Measurements from ENCODE around the gene C19orf12.
"Not testable (repeated sequence)": the region's sequence is repeated elsewhere in the genome, so short reads cannot be mapped to it uniquely, and the experiment has no call there.

C19orf12 gene

DNA sequence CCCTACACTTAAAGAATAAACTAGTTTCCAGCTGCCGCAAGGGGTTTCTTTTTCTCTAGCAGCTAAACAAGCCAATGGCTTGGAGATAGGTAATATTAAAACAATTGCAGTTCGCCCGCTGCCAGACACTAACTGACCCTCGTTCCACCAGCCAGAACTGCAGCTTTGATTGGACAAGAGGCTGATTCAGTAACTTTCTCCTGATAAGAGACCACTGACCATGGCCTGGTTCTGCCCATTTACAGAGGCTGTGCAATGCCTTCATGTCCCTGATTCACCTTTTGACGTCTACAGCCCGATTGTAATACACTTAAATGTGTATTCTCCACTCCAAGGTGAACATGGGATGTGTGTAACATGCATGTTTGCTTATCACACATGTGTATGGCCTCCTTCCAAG is 12.8 kb upstream of the C19orf12 start:
- no peak for DNase-seq

DNA sequence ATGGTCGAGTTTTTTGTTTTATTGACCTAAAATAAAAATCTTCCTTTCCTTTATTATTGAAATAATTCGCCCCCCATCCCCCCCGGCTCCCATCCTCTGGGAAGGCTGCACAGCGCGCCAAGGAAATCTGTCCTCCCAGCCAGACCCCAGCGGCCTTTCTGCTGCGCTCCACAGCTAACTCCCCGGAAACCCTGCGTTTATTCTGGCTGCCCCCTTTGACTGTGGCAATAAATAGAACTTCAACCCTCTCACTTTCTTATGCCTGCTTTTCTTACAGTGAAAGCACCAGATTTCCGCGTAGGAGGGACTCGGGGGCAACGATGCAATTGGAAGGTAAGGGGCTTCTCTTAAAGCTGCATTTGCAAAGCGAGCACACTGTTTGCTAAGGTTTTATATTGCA is 9.7 kb upstream of the C19orf12 start:
- DNase-seq, result no peak

DNA sequence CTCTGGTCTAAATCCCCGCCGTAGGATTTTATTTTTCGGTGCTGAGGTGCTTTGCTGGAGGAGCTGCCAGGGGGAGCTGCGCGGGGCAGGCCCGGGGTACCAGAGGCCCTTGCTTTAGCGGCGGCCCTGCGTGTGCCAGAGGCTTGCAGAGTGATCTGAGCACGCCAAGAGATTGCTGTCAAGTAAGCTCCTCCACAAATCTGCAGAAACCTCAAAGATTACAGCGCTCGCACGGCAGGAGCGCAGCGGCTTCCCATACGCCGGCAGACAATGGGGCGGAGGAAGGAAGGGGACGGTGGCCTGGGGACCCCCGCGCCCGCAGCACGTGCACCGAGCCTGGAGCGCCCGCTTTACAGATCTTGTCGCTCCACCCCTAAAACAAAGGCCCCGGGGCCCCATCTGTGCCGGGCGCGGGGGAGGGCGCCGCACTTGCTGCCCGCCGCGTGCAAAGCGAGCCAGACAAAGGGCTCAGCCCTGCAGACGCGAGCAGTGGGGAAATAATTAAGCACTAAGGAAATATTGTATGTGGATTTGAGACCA is 9.1 kb upstream of the C19orf12 start:
- DNase-seq, result no peak

DNA sequence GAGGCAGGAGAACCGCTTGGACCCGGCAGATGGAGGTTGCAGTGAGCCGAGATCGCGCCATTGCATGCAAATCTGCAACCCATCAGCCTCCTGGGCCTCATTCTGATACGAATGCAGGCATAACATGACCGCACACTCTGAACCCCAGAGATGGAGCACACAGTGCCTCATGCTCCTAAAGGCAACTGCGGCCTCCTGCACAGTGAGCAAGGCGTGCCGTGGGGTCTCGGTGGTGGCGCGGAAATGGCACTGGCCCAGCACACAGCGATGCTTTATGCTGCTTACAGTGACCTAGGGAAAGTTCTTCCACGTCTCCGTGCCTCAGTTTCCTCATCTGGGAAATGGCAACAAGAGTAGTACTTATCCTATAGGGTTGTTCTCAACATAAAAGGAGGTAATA is 2.0 kb upstream of the C19orf12 start:
- DNase-seq, result no peak

DNA sequence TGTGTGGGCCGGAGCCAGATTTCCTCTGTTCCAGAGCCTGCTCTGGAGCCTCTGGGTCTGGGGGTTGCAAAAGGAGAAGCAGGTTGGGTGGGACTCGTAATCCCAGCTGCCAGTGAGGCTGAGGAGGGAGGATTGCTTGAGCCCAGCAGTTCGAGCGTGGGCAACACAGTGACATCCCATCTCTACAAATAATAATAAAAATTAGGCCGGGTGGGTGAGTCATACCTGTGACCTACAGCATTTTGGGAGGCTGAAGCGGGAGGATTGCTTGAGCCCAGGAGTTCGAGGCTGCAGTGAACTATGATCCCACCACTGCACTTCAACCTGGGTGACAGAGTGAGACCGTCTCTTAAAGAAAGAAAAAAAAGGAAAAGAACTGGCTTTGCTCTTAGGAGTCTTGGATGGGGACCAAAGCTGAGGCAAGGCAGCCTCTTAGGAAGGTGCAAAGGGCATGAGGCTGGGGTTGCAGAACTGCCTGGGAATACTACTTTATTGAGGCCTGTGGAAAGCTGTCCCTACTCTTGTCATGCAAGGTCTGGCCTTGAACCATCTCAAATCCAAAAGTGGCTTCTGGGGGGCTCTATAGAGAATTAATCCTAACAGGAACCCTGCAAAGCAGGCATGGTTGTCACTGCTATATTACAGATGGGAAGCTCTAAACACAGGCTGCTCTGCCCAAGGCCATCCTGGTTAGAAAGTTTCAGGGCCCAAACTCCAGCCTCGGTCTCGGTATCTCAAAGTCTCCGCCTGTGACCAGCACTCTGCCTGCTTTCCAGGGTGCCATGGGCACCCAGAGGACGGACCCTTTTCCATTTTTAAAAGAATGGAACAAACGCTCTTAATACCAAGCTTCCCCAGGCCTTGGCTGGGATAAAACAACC is 880 bp upstream of the C19orf12 start:
- no peak for DNase-seq

DNA sequence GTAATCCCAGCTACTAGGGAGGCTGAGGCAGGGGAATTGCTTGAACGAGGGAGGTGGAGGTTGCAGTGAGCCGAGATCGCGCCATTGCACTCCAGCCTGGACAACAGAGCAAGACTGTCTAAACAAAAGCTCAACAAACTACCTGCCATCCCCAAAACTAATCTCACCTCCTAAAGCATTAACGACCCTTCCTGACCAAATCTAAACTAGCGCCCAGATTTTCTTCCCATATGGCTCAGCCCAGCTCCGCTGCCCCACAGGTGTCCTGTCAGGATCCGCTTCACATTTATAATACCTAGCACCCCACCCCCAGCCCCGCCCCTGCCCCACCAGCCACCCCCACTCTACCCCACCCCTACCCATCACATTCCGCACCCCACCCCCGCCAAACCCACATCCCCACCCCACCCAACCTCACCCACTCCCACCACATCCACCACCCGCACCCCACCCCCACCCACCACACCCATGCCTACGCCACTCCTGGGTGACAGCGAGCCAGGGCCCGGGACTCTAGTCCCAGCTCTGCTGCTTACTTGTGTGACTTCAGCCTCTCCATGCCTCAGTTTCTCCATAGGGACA is 599 bp downstream of the C19orf12 start:
- DNase-seq, result no peak

DNA sequence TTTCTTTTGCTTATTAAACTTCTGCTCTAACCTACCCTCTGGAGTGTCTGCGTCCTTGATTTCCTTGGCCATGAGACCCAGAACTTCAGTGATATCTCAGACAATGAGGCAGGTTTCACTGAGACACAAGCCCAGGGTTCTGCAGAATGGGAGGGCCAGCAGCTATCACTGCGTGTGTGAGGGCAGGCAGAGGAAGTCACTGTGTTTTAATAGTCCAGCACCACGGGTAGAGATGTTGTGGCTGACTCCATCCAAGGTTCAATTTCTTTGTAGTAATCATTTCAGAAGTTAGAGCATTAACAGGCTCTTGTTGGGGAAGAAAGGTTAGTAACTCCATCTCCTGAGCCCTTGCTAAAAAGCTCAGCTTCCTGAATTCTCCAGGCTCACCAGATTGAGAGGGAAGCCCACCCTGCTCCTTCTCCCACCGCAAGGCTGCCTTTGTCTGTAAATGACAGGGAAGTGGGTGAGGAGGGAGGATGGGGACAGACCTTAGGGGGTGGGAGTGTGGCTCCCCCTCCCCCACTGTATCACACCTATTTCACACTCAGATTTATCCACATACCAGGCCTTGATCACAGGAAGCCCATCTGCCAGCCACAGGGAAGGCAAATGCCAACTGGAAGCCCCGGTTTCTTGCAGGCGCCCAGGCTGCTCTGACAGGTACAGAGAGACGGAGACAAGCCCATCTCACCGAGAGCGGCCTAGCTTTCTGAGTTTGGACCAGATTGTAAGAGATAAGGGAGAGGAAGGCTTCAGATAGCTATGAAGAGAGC is 2.1 kb downstream of the C19orf12 start:
- no peak for DNase-seq

DNA sequence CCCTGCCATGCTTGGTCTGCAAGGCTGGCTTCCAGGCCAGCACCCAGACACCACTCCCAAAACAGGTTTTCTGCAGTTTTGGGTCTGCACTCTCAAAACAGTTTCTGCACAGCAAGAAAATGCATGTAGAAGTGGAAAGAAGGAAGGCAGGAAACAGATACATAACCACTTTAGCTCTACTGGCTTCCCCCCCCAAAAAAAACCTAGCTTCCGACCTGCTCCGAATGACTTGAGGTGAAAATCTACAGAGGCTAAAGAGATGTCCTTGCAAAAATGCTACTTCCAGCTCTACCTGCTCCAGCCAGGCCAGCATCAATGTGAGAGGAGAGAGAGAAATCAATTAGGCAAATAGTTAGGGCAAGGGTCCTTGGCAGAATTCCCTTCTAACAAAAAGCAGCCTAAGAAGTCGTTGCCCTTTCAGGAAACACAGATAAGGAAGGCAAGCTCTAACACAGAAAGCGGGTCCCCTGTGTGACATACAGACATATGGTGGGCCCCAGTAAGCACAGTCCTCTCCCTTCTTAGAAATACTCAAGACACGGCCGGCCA is 3.4 kb downstream of the C19orf12 start:
- no peak for DNase-seq

DNA sequence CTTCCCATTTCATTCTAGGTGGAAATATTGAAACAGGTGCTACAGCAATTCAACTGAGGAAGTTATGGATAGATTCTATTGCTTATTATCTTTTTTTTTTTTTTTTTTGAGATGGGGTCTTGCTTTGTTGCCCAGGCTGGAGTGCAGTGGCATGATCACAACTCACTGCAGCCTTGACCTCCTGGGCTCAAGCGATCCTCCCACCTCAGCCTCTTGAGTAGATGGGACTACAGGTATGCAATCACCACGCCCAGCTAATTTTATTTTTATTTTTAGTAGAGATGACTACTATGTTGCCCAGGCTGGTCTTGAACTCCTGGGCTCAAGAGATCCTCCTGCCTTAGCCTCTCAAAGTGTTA is 5.6 kb downstream of the C19orf12 start:
- not testable (repeated sequence) for DNase-seq

DNA sequence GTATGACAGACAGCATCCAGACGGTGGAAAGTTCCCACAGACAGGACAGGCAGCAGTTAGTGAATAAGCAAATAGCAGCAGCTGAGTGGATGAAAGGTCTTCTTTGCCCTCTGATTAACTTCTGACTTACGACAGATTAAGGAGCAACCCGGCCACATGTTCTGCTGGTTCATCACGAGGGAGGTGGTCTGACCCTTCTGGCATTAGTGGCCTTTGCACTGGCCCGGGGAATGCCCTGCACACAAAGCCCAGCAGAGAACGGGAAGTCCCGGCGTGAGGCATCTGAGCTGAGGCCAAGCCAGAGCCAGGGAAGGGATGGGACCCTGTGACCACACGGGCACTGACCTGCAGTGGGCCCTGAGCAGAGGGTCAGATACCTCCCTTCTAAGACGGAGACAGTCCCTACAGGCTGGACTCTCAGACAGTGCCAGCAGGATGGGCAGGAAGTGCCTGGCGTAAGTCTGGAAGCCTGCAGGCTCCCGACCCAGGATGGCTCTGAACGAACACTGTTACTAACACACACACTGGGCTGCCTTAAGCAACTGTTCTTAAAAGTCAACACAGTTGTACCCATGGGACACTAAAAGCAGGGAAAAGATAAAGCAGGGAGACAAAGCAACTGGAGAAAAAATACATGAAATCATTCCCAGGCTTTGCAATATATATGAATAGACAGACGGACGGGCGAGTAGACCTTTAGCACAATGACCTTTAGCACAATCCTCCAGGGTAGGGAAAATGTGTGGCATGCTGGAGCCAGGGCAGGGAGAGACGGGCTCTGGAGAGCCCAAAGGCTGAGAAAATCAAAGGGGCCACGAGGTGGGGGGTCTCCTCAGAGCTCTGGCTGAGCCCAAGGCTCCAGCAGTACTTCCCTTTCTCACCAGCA is 6.3 kb downstream of the C19orf12 start:
- no peak for DNase-seq

DNA sequence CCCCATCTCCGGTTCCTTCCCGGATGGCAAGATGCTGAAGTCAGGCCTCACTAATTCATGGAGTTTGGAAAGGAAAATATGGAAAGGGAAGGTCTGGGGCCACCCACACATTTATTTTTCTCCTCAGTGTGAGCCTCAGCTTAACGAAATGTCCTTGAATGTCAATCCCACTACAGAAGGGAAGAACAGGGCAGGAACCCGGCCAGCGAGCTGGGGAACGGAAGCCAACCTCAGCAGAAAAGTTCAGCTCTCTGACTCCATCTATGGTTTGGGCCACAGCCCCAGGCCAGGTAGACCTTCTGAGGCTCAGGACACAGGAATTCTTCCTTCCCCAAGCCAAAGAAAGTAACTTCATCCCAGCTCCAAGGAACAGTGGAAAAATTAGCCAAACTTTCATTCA is 8.4 kb downstream of the C19orf12 start:
- DNase-seq, result no peak

DNA sequence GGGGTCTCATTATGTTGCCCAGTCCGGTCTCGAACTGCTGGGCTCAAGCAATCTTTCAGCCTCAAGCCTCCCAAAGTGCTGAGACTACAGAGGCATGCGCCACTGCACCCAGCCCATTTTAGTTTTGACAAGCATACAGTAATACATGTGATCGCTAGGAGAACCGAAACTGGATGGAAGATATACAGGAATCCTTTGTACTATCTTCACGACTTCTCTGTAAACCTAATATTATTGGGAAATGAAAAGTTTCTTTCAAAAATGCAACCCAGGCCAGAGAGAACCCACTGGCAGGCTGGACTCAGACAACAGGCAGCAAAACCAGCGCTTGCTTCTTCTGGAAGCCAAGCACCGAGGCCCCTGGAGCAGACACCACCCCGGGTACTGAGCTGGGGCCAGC is 9.4 kb downstream of the C19orf12 start:
- DNase-seq, result no peak

DNA sequence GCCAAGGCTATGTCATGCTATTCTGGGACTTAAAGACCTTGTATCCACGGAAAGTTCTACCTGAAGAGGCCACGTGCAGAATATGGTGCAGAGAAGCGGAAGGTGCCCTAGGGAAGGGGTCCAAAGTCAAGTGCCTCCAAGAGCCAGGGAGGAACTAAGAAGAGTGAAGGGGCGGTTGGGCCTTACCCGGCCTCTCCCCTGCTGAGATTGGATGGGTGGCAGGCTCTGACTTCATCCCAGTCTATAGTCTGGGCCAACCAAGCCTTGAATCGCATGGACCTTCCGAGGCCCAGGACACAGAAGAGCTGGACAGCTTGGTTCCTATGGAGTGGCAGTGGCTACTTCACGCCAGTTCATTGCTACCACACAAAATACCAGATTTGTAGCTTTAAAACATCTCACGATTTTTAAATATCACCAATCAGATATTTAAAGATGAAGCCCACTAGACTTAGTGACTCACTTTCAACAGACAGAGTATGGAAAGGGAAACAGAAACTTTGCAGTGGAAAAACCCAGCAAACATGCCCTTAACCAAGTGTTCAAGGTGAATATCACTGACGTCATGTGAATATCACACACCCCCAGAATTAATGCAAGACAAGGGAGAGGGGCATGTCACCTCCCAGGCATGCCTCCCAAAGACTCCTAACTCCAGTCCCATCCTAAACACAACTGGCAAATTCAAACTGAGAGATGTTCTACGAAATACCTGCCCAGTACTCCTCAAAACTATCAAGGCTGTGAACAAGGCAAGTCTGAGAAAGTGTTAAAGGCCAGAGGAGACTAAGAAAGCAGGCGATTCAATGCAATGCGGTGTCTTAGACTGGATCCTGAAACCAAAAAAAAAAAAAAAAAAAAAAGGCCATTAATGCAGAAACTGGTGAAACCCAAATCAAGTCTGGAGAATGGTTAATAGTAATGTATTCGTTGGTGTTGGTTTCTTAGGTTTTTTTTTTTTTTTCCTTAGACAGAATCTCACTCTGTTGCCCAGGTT is 10.2 kb downstream of the C19orf12 start:
- no peak for DNase-seq

DNA sequence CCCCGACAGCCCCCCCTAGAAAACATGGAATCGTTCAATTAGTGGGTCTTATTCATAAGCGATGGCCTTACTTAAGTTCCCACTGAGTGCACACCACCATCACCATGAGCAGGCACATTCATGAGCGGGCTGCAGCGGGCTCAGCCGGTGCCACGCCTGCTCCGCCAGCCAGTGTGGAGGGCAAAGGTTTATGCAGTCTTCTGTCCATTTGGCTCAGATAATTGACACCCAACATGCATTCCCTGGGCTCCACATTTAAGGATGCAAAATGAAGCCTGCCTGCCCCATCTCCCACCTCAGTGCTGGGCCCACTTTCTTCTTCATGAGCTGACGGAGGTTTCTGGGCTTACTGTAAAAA is 12.1 kb downstream of the C19orf12 start:
- DNase-seq, result no peak

DNA sequence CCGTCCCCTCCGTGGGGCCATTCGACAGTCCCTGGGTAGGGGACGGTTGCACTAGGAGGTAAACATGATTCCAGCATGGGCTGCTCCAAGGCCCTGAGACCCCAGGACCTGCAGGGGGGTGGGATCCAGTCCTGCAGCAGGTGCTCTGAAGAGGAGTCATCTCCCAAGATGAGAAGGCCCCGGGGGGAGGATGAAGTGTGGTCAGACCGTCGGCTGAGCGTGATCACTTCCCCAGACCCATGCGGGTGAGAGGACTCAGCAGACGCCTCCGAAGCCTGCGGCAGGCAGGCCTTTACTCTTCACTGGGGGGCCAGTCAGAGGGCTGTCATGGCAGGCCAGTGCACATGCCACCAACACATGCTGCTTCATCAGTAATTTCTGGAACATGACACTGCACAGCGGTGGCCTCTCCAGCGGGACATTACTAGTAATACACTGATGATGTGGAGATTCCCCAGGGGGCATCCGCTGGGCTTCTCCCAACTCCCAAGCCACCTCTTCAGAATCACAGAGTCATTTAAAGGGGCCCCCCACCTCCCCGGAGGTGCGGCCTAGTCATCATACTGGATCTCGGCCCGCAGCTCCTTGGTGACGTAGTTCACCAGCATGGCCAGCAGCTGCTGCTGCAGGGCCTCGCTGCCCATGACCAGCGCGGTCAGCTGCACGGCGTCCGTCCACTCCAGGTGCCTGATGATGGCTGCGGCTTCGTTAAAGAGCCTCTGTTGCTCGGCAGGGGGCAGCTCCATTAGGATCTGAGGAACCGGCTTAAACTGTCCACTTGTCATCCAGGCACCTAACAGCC is 12.7 kb downstream of the C19orf12 start:
- DNase-seq, result no peak

DNA sequence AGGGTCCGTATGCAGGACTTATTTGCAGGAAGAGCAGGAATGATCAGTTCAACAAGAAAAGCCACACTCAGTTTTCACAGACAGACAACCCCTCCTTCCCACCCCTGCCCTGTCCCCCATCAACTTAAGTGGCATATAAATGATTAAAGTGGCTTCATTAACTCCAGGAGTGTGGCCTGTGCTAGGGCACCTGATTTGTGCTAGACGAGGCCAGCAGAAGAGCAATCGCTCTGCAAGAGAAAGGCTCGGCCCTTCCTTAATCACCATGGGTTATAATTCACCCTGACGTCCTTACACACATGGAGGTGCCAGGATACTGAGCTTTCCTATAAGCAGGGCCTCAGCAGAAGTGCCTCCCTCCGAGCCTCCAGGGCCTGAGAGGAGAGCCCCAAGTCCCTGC is 14.6 kb downstream of the C19orf12 start:
- no peak for DNase-seq

DNA sequence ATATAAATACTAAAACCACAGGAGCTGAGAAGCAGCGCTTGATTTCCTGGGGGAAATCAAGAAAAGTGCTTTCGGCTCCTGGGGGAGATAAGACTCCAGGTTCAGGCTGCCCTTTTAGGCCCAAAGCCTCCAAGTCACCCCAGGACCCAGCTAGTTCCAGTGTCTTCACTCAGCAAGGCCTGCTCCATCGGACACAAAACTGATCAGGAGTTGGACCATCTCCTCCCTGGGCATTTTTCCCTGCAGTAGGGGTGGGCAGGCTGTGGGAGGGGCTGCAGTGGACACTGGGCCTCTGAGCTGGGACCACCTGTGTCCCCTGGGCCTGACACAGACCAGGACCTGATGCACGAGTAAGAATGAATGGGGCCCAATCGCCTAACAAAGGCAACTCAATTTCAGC is 15.2 kb downstream of the C19orf12 start:
- no peak for DNase-seq

DNA sequence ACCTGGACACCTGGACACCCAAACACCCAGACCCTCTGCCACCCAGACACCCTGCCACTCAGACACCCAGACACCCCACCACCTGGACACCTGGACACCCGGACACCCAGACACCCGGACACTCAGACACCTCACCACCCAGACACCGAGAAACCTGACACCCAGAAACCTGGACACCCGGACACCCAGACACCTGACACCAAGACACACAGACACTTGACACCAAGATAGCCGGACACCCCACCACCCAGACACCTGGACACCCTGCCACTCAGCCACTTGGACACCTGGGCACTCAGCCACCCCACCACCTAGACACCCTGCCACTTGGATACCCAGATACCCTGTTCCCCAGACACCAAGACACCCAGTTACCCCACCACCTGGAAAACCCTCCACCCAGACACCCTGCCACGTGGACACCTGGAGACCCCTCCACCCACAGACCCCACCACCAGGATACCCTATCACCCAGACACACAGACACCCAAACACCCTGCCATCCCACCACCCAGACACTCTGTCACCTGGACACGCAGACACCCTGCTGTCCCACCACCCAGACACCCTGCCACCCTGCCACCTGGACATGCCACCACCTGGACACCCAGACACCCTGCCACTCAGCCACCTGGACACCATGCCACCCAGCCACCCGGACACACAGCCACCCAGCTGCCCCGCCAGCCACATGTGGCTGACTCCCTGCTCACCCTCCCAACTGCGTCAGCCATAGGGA is 17.4 kb downstream of the C19orf12 start:
- DNase-seq, result no peak

DNA sequence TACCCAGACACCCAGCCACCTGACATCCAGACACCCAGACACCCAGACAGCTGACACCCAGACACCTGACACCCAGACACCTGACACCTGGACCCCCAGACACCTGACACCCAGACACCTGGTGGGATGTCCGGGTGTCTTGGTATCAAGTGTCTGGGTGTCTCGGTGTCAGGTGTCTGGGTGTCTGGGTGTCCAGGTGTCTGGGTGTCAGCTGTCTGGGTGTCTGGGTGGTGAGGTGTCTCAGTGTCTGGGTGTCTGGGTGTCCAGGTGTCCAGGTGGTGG is 18.6 kb downstream of the C19orf12 start:
- DNase-seq, result no peak
